ENCODE data around the gene LATS2.
"Not testable (repeated sequence)": the region's sequence is repeated elsewhere in the genome, so short reads cannot be mapped to it uniquely, and the experiment has no call there.

The LATS2 gene

DNA sequence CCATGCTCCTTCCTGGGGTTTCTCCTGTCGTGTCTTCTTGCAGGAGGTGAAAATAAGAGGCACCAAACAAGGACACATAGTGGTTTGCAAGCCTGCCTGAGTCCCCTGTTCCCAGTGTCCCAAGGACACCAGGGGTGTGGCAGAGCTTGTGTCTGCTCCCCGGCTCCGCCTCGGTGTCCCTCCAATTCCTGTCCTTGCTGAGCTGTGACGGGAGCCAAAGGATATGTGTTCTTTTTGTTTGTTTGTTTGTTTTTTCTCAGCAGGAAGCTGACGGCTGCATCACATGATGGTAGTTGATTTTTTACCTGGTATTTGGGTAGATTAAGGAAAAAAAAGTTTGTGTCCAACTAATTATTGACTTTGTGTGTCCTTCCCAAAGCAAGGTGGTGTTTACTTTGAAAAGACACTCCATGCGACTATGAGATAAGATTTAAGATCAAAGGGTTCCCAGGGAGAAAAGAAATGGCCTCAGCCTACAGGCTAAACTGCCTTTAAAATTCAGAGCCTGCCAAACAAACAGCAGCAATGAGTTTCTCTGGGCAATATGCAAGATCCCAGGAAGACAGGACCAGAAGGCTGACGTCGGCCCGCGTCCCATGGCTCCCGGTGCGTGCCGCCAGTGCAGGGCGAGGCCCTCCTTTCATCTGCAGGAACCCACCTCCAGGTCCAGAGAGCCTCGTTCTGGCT lies 108.0 kb downstream of the LATS2 start:
- DNase-seq, result no peak

GRCh38 chr13:20952838-20953237 lies 108.5 kb downstream of the LATS2 start:
- DNase-seq, result no peak

GRCh38 chr13:20948001-20948400 lies 113.4 kb downstream of the LATS2 start:
- DNase-seq, result not testable (repeated sequence)

DNA sequence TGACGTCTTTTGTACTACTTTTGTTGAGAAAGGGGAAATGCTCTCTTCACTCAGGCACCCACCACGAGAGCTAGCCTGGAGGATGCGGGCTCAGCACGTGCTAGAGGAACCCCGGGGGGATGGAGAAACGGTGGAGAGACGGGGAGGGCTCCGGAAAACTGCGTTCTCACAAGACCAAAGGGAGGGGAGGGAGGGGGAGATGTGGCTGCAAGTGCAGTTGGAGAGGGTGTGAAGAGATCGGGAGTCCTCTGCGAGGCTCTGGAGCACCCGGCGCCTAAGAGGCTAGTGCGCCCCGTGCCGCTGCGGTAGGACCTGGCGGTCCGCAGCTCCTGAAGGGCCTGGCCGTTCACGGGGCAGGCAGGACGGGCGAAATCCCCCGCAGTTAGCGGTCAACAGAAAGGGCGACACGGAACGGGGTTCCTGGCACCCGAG lies 115.4 kb downstream of the LATS2 start:
- peak; percentile 4 for DNase-seq

- DNase-seq, result no peak
These were observed 118.3 kb downstream of the LATS2 start for GRCh38 chr13:20942938-20943559.

DNA sequence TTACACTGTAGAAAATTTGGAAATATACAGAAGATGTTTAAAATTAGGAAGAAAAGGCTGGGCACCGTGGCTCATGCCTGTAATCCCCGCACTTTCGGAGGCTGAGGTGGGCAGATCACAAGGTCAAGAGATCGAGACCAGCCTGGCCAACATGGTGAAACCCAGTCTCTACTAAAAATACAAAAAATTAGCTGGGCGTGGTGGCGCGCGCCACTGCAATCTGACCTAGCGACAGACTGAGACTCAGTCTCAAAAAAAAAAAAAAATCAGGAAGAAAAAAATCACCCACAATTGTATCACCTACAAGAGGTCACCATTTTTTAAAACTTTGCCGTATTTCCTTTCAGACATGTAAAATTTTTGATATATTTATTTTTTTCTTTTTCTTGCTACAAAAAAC lies 120.9 kb downstream of the LATS2 start:
- not testable (repeated sequence) for DNase-seq

DNA sequence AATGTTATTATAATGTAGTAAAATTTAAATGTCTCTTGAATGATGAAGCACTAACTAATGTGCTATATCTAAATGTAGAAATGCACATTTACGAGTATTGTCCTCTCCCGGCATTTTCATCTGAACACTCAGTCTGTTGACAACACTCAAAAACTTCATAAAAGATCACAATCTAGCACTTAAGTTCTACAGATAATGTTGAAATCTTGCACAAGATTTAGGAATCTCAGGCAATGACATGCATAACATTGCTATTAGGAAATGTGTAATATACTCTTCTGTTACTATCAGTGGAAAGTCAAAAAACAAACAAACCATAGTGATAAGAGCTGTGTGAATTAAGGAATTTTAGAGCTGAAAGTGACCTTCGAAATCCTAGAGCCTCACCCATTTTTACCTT lies 121.3 kb downstream of the LATS2 start:
- no peak for DNase-seq

DNA sequence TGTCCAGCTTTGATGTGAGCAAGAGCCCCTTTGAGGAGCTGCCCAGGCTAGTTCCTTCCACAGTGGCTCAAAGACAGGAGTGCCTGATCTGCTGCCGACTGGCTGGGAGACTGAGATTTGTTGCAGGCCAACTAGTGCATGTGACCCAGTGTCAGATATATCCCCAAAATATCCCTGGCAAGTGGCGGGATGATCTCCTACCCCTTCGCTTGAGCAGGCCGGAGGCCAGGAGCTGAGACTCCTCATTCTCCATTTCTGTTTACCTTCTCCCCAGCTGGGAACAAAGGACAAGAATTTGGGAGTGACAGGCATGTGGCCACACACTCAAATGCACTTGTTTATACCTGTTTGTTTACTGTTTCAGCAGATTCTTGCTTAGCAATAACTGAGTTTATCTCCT lies 121.7 kb downstream of the LATS2 start:
- DNase-seq, result no peak

GRCh38 chr13:20938302-20938701 lies 123.1 kb downstream of the LATS2 start:
- DNase-seq, result no peak

- no peak for DNase-seq
These were observed 133.7 kb downstream of the LATS2 start for GRCh38 chr13:20927596-20928257.

GRCh38 chr13:20925395-20925790 lies 136.0 kb downstream of the LATS2 start:
- not testable (repeated sequence) for DNase-seq

- DNase-seq, result peak; percentile 84
These were observed 136.5 kb downstream of the LATS2 start for GRCh38 chr13:20924758-20925394.

DNA sequence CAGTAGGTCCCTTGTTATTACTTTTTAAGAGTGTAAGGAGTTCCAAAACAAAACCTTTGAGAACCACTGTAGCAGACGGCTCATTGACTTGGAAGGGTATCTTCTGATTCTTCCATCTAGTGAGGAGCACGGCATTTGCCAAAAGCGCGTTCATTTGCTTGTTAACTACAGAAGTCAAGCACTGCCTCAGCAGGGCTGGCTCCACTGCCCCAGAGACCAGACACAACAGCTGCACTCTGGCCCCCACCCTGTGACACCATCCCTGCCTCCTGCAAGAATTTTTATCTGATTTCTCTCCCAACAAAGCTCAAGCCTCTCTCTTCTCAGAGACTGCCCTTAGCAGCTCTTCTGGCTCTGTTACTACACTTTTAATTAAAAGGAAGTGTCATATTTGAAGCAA lies 138.1 kb downstream of the LATS2 start:
- DNase-seq, result no peak
